Gastroesophageal sphincter (tissue), 4 donors: Measurements from ENCODE around the gene EEF1A2. TPM values are rescaled to one million over a fixed set of nuclear protein-coding genes. Genes with fewer than 3 reads are reported as not detected.

ENCODE experiments used
- ATAC-seq: fragments of 150-250 bp; one replicate; pipeline ENCODE4 v1.9.1; 2016; ENCODE audit warnings: mild to moderate bottlenecking, moderate library complexity
- H3K27ac ChIP-seq, 4 donors: fragments of 200-600 bp; sonication (generic) in 3 of 4; 1 replicate in 3 of 4; 2 replicates in 1 of 4; pipeline ENCODE4 v1.5.1; 2016 to 2019
- H3K27me3 ChIP-seq: fragments of 200-600 bp; sonication (generic); one replicate; pipeline ENCODE4 v1.5.1; 2019
- H3K36me3 ChIP-seq, 2 donors: fragments of 200-600 bp; sonication (generic); one replicate each; pipeline ENCODE4 v1.5.1; 2019; ENCODE audit warnings: control low read depth in 1 of 2
- H3K4me1 ChIP-seq, 3 donors: fragments of 200-600 bp; sonication (generic); 1 replicate in 2 of 3; 2 replicates in 1 of 3; pipeline ENCODE4 v1.5.1; 2016 to 2019; ENCODE audit warnings: control low read depth in 2 of 3
- H3K4me3 ChIP-seq, 2 donors: fragments of 200-600 bp; sonication (generic); one replicate each; pipeline ENCODE4 v1.5.1; 2019; ENCODE audit warnings: mild to moderate bottlenecking in 1 of 2, moderate library complexity in 1 of 2
- H3K9me3 ChIP-seq, 3 donors: fragments of 200-600 bp; sonication (generic); one replicate each; pipeline ENCODE4 v1.5.1; 2017 to 2019; ENCODE audit warnings: control low read depth in 2 of 3
- CTCF ChIP-seq, 4 experiments: fragments of 200-600 bp in 2 of 4; fragments of 450-650 bp in 2 of 4; sonication (generic) in 1 of 4; IDR thresholded peaks; one replicate each; pipeline ENCODE4 v1.5.1; 2017 to 2019; ENCODE audit warnings: antibody characterized with exemption in 4 of 4, mild to moderate bottlenecking in 2 of 4, moderate library complexity in 2 of 4
- EP300 ChIP-seq: sonication (generic); formaldehyde crosslinking; IDR thresholded peaks from one replicate; pipeline ENCODE4 v1.6.1; 2017; ENCODE audit warnings: antibody characterized with exemption, mild to moderate bottlenecking
- POLR2A ChIP-seq, 2 donors: fragments of 450-650 bp; IDR thresholded peaks; one replicate each; pipeline ENCODE4 v1.6.1; 2017; ENCODE audit warnings: antibody characterized with exemption in 2 of 2, mild to moderate bottlenecking in 2 of 2, moderate library complexity in 1 of 2
- POLR2AphosphoS5 ChIP-seq: sonication (generic); formaldehyde crosslinking; IDR thresholded peaks from one replicate; pipeline ENCODE4 v1.6.1; 2017; ENCODE audit warnings: antibody characterized with exemption
- WGBS, 2 donors: methylation state at CpG; one replicate each; pipeline ENCODE4 v1.1.5; 2018; ENCODE audit warnings: low coverage in 1 of 2; 5-methylcytosine and 5-hydroxymethylcytosine counted together
- total RNA-seq, 4 donors: library from RNA; depleted of rRNA; stranded (reverse); fragments of >200 nt; gene quantifications; one replicate each; pipeline ENCODE4 v1.1.0, GENCODE V29; 2016

Gene EEF1A2
- total RNA-seq, 4 donors from 2014 or later = 0.47 to 6.5 (median 3.4) TPM

DNA sequence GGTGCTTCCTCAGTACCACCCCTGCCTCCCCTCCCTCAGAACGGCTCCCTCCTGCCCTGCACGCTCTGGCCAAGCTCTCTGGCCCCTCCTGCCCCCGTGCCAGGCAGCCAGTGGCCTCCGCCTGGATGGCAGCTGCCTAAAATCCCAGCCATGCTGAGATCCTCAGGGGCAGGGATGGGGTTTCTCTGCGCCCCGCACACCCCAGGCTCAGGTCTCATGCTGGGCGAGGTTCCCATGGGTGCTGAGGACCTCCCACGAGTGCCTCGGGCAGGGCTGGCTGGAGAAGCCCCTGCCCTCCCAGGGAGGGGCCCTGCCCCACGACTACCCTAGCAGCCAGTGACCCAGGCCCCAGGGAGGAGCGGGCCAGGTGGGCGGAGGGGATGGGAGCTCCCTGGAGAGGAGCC is 35.5 kb upstream of the EEF1A2 start:
- peaks cover 71% of the 10 kb centered on the region for H3K27me3 ChIP-seq
- no peak overlapping the region for H3K27ac ChIP-seq
- peaks cover 0 to 36% (median 12%) of the 10 kb centered on the region in 3 donors for H3K4me1 ChIP-seq
- WGBS, 2 donors = no CpG with 5 or more reads among the region's 12 CpGs
- no peak overlapping the region for H3K4me3 ChIP-seq
- no peaks in the 10 kb centered on the region for H3K36me3 ChIP-seq
- no peak for ATAC-seq
- no peaks in the 10 kb centered on the region for H3K9me3 ChIP-seq
- TF ChIP-seq POLR2A (IDR thresholded peaks at IDR 0.05) (no peak), CTCF (IDR thresholded peaks at IDR 0.05) (no peak), POLR2AphosphoS5 (no peak), EP300 (no peak)

DNA sequence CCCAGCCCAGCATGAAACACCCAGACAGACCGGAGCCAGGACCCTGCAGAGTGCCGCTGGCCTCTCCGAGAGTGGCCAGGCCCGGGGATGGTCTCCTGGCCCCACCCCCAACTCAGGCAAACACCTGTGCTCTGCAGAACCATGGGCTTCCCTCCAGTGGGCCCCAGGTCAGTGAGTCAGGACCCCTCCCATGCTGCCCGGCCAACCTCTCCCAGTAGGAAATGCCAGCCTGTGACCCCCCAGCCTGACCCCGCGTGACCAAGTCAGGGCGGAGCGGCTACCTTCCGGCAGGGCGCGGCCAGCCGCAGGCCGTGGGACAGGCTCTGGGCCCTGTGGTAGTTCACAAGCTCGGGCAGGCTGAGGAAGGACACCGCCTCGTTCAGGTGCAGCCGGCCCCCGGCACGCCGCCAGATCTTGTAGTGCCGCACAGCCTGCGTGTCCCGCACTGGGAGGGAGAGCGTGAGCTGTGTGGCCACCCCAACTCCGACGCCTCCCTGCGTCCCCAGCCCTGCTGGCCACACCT is 35.0 kb upstream of the EEF1A2 start:
- Histone ChIP-seq H3K9me3 (no peaks in the 10 kb centered on the region), H3K4me1 (peaks cover 0 to 36% (median 12%) of the 10 kb centered on the region in 3 donors), H3K27me3 (peaks cover 69% of the 10 kb centered on the region), H3K36me3 (no peaks in the 10 kb centered on the region), H3K27ac (no peak overlapping the region), H3K4me3 (no peak overlapping the region)
- TF ChIP-seq POLR2AphosphoS5 (no peak), EP300 (no peak), POLR2A (IDR thresholded peaks at IDR 0.05) (no peak), CTCF (IDR thresholded peaks at IDR 0.05) (no peak)
- ATAC-seq = no peak
- 20% methylated on average over 1 of the region's 28 CpGs; no CpG with 5 or more reads in 1 of the 2 donors for WGBS, 2 donors

DNA sequence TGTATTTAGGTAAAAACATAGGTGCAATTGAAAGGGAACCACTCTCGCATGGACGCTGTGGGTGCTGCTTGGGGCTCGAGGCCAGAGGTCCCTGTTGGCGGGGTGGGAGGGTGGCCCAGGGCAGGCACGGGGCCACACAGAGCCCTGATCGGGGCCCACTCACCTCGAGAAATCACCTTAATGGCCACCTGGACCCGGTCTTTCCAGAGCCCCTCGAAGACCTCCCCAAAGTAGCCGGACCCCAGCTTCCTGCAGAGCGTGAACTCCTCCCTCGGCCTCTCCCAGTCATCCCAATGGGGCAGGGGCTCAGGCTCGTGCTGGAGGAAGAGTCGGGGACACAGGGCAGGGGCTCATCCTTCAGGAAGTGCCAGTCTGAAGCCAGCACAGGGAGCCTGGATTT is 34.5 kb upstream of the EEF1A2 start:
- Histone ChIP-seq H3K36me3 (no peaks in the 10 kb centered on the region), H3K9me3 (no peaks in the 10 kb centered on the region), H3K4me3 (no peak overlapping the region), H3K4me1 (peaks cover 0 to 33% (median 11%) of the 10 kb centered on the region in 3 donors), H3K27ac (no peak overlapping the region), H3K27me3 (peaks cover 64% of the 10 kb centered on the region)
- no peak for ATAC-seq
- no peak for TF ChIP-seq CTCF (IDR thresholded peaks at IDR 0.05)
- no peak for TF ChIP-seq POLR2A (IDR thresholded peaks at IDR 0.05)
- TF ChIP-seq POLR2AphosphoS5 = no peak
- TF ChIP-seq EP300 = no peak
- 31% methylated on average over 7 of the region's 14 CpGs; no CpG with 5 or more reads in 1 of the 2 donors for WGBS, 2 donors

- TF ChIP-seq EP300 (no peak), POLR2AphosphoS5 (no peak)
- Histone ChIP-seq H3K9me3 (no peaks in the 10 kb centered on the region), H3K36me3 (no peaks in the 10 kb centered on the region), H3K4me3 (no peak overlapping the region), H3K4me1 (peaks cover 0 to 25% (median 4%) of the 10 kb centered on the region in 3 donors), H3K27ac (no peak overlapping the region), H3K27me3 (peaks cover 58% of the 10 kb centered on the region)
- 60 to 67% methylated on average over 2 to 3 of the region's 24 CpGs for WGBS, 2 donors
- no peak for ATAC-seq
Measured at GRCh38 chr20:63532449-63532971, 33.6 kb upstream of the EEF1A2 start.

DNA sequence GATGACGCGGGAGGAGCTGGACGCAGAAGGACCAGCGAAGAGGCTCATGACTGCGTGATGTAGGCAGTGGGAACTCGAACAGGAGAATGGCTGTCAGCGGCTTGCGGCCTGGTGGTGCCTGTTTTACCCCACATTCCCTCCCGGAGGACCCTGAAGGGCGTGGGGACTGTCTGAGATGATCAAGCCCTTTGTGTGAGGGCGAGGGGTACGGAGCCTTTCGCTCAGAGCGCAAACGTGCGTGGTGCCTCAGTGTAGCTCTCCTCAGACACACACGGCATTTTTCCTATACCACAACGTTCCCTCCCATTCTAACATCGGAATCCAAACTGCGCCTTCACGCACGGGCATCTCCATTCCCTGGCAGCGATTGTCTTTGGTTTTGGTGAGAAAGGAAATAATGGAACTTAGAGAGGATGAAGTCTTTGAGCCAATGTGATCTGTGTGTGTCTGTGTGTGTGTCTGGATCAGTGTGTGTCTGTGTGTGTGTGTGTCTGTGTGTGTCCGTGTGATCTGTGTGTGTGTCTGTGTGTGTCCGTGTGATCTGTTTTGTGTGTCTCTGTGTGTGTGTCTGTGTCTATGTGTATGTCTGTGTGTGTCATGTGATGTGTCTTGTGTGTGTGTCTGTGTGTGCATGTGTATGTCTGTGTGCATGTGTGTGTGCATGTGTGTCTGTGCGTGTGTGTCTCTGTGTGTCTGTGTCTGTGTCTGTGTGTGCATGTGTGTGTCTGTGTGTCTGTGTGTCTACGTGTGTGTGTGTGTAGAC is 33.0 kb upstream of the EEF1A2 start:
- H3K4me3 ChIP-seq = no peak overlapping the region
- no peaks in the 10 kb centered on the region for H3K9me3 ChIP-seq
- no peak for TF ChIP-seq EP300
- no peak for TF ChIP-seq CTCF (IDR thresholded peaks at IDR 0.05)
- TF ChIP-seq POLR2AphosphoS5 = no peak
- TF ChIP-seq POLR2A (IDR thresholded peaks at IDR 0.05) = no peak
- peaks cover 52% of the 10 kb centered on the region for H3K27me3 ChIP-seq
- no peaks in the 10 kb centered on the region for H3K36me3 ChIP-seq
- peaks cover 0 to 18% (median 4%) of the 10 kb centered on the region in 3 donors for H3K4me1 ChIP-seq
- no peak for ATAC-seq
- 60 to 74% methylated on average over 1 to 15 of the region's 27 CpGs for WGBS, 2 donors
- no peak overlapping the region for H3K27ac ChIP-seq
